GM12892 (cell line): Measurements from ENCODE around the gene NKD1.

Source experiments
- DNase-seq: peaks from one replicate; pipeline ENCODE4 v3.0.0; 2011; ENCODE audit not compliant: insufficient read length
- FAIRE-seq: peaks from 2 replicates; lab custom pipeline; 2011; peaks lifted over from hg19 to GRCh38; lab: Jason Lieb, UNC
- POLR2A ChIP-seq: IDR thresholded peaks from 2 replicates; pipeline ENCODE4 v1.6.1; 2011; ENCODE audit warnings: low read depth, low read length, control low read depth
- POLR2AphosphoS5 ChIP-seq: IDR thresholded peaks from 2 replicates; pipeline ENCODE4 v1.6.1; 2011; ENCODE audit warnings: low read depth, low read length, control low read depth
- TAF1 ChIP-seq: IDR thresholded peaks from 2 replicates; pipeline ENCODE4 v1.6.1; 2011; ENCODE audit warnings: low read depth, mild to moderate bottlenecking, control low read depth, low read length, borderline replicate concordance

Gene NKD1

GRCh38 chr16:50626868-50627267 is 78.7 kb downstream of the NKD1 start:
- TF ChIP-seq POLR2A (no peak), POLR2AphosphoS5 (no peak), TAF1 (no peak)
- DNase-seq = no peak
- FAIRE-seq = no peak

- TF ChIP-seq POLR2A = no peak
- TF ChIP-seq POLR2AphosphoS5 = no peak
- TF ChIP-seq TAF1 = no peak
- no peak for DNase-seq
- FAIRE-seq = no peak
Measured at GRCh38 chr16:50627419-50627818, 79.2 kb downstream of the NKD1 start.

GRCh38 chr16:50628156-50628802 is 80.1 kb downstream of the NKD1 start:
- FAIRE-seq (no peak), DNase-seq (no peak)
- no peak for TF ChIP-seq TAF1
- TF ChIP-seq POLR2AphosphoS5 = no peak
- TF ChIP-seq POLR2A = no peak

- FAIRE-seq (no peak), DNase-seq (no peak)
- TF ChIP-seq TAF1 = no peak
- TF ChIP-seq POLR2A = no peak
- TF ChIP-seq POLR2AphosphoS5 = no peak
Measured at GRCh38 chr16:50629334-50629733, 81.1 kb downstream of the NKD1 start.

- no peak for FAIRE-seq
Measured at GRCh38 chr16:50630394-50631020, 82.3 kb downstream of the NKD1 start.

GRCh38 chr16:50631249-50631984 is 83.2 kb downstream of the NKD1 start:
- TF ChIP-seq POLR2A (no peak), POLR2AphosphoS5 (no peak), TAF1 (no peak)
- DNase-seq (no peak), FAIRE-seq (no peak)

More at GRCh38 chr16:50630394-50631020, 82.3 kb downstream of the NKD1 start:
- TF ChIP-seq POLR2AphosphoS5 (no peak), POLR2A (no peak), TAF1 (no peak)
- no peak for DNase-seq

- no peak for DNase-seq
- TF ChIP-seq TAF1 (no peak), POLR2AphosphoS5 (no peak), POLR2A (no peak)
- FAIRE-seq = no peak
Measured at GRCh38 chr16:50631985-50632576, 83.9 kb downstream of the NKD1 start.

- no peak for DNase-seq
- no peak for FAIRE-seq
Measured at GRCh38 chr16:50632927-50633800, 85.0 kb downstream of the NKD1 start.

GRCh38 chr16:50634090-50634489 is 85.9 kb downstream of the NKD1 start:
- DNase-seq = no peak
- no peak for FAIRE-seq
- TF ChIP-seq POLR2AphosphoS5 = no peak
- no peak for TF ChIP-seq POLR2A
- no peak for TF ChIP-seq TAF1

More at GRCh38 chr16:50632927-50633800, 85.0 kb downstream of the NKD1 start:
- TF ChIP-seq POLR2AphosphoS5 = no peak
- TF ChIP-seq POLR2A = no peak
- no peak for TF ChIP-seq TAF1

- FAIRE-seq = no peak
- DNase-seq = no peak
Measured at GRCh38 chr16:50634947-50635346, 86.8 kb downstream of the NKD1 start.

More at GRCh38 chr16:50634947-50635346, 86.8 kb downstream of the NKD1 start:
- TF ChIP-seq TAF1 (no peak), POLR2AphosphoS5 (no peak), POLR2A (no peak)
